HG02938 (cell line): ENCODE measurements around the gene GXYLT2.

Experiments
- ATAC-seq: cut with Tn5 transposase; IDR thresholded peaks from one replicate; pipeline ENCODE4 v1.9.1; 2021; ENCODE audit warnings: mild to moderate bottlenecking, moderate library complexity; ENCODE audit not compliant: unreplicated experiment

The GXYLT2 gene, protein sequence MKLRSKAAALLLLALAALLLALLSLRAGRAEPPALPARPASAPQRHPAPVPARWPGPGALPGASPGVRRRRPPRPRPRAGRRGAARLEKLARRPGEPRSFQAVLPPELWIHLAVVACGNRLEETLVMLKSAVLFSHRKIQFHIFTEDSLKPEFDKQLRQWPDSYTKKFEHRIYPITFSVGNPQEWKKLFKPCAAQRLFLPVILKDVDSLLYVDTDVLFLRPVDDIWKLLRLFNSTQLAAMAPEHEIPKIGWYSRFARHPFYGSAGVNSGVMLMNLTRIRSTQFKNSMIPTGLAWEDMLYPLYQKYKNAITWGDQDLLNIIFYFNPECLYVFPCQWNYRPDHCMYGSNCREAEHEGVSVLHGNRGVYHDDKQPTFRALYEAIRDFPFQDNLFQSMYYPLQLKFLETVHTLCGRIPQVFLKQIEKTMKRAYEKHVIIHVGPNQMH

DNA sequence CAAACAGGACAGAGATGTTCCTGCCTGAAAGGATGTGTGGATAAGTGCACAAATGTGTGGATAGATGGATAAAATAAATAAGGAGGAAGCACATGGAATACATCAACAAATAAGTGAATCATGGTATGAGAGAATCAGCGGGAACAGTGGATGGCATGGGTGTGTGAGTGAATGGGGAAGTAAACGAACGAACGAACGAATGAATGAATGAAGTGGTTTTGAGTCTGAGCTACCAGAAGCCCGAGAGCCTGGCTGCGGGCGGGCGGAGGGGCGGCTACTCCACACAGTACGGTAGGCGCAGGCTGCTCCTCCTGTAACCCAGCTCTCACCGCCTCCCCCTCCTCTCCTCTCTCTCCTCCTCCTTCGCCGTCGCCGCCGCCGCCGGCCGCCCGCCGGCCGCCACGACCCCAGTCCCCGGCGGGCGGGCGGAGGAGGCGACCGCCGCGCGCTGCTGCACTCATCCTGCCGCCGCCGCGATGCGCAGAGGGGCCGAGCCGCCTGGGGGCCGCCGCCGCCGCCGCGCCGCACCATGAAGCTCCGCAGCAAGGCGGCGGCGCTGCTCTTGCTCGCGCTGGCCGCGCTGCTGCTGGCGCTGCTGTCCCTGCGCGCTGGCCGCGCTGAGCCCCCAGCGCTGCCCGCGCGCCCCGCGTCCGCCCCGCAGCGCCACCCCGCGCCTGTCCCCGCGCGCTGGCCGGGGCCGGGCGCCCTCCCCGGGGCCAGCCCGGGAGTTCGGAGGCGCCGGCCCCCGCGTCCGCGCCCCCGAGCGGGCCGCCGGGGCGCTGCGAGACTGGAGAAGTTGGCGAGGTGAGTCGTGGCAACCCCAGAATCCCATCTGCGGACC is at the start of gene GXYLT2:
Gene GXYLT2 (plus strand): TSS at position 342 of the 841 bp plus-strand sequence. CDS start 188 bp downstream, at position 530.
- peak; percentile 54 for ATAC-seq

DNA sequence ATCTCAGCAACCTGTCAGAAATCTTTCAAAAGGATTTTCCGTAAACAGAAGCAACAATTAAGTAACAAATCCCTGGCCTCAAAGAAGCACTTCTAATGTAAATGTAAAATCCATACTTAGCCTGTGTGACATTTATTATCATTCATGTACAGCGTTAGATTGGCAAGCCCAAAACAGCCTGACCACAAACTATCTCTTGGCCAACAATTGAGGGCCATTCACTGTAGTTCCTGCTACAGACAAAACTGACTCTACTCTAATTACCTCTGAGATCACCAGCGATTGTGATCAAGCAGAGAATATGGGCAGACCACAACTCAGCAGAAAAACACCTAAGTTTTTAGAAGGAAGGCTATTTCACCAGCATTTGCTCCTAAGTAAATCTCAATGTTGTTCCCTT is 48.8 kb upstream of the GXYLT2 start:
- ATAC-seq: no peak

DNA sequence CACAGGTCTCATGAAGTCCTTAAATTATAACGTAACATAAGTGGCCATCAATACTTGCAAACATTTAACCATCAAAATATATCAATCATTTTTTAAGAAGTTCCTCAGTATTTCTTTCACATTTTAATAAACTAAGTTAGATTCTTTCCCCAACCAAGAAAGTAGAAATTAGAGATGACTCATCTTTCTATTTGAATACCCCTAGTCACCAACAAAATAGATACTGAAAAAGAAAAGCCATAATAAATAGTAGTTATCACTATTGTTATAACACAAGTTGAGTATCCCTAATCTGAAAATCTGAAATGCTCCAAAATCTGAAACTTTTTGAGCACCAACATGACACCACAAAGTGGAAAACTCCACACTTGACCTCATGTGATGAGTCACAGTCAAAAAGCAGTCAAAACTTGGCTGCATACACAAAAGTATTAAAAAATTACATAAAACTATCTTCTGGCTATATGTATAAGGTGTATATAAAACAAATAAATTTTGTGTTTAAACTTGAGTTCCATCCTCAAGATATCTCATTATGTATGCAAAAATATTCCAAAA is 43.3 kb upstream of the GXYLT2 start:
- ATAC-seq: peak; percentile 36

DNA sequence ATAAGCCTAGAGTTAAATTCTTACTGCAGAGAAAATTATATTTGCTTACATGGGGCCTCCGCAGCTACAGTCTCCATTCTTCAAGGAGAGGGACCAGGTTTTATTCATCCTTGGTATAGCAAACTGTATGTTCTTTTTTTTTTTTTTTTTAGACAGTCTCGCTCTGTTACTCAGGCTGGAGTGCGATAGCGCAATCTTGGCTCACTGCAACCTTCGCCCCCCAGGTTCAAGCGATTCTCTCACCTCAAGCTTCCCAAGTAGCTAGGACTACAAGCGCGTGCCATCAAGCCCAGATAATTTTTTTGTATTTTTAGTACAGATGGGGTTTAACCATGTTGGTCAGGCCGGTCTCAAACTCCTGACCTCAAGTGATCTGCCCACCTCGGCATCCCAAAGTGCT is 41.7 kb upstream of the GXYLT2 start:
- no peak for ATAC-seq

DNA sequence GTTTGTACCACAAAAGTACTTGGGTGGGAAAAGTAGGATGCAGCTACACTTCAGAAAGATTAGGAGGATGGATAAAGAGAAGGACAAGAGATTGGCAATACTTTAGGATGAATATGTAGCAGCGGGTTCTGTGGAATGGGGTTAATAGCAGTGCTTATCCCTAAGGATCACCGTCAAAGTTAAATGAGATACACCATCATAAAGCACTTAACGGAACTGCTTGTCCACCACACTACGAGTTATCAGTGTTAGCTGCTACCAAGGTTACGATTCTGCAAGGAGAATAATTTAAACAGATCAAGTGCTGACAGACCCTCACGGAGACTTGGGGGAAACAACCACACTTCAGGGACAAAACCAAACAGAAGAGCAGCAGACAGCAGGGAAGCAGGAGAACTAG is 40.6 kb upstream of the GXYLT2 start:
- ATAC-seq: no peak

DNA sequence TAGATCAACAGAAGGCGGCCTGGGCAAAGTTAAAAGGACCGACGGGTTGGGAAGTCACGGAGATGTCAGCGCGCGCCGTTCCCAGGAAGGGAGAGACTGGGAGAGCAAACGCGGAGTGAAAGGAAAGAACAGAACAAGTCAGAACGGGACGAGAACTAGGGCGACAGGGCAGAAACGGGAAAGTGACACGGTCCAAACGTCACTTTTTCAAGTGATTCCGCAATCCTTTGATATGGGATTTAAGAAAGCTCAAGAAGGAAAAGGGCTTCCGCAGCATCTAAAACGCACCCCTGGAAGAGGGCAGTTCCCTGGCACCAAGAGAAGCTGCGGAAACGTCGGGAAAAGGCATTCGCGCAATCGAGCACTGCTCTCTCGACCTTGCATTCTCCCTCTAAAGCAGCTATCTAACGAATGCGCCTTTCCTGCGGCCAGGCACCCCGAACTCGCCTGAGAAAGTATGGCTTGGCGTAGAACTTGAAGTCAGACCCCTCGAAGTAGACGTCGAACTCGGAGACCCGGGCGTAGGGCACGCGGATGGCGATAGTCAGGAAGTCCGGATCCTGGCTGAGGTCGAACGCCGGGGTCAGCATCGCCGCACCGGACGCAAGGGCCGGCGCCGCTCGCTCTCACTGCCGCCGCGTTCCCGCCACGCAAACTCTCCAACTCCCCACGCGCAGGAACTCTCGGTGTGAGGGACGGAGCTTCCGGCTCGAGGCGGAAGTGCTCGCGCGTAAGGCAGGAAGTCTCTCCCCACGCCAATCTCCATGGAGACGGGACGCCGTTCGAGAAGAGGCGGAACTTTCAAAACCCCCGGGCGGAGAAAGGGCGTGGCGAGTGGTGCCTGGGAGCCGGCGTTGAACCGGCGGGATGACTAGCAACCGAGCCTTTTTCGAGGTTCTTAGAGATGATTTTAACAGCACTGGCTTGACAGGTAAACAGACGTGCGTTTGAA is 39.8 kb upstream of the GXYLT2 start, which contains the start of gene SHQ1:
Gene SHQ1 (minus strand): TSS at position 695 of the 952 bp plus-strand sequence. CDS start 105 bp downstream, at position 590.
- peak; percentile 88 for ATAC-seq

DNA sequence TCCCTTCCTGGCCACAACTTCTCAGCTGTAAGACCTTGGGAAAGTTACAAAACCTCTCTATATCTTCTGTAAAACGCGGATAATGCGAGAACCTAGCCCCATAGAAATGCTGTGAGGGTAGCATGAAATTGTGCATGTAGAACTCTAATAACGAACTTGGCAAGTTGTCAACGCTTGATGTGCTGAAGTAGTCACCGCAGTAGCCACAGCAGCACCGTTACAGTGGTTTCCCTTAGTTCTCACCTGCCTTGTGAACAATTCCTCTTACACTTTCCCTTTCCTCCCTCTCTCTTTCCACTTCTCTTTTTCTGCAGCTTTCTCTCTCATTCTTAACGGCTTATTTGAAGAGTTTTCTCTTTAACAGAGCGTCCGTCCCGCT is 39.2 kb upstream of the GXYLT2 start:
- ATAC-seq: peak; percentile 39

DNA sequence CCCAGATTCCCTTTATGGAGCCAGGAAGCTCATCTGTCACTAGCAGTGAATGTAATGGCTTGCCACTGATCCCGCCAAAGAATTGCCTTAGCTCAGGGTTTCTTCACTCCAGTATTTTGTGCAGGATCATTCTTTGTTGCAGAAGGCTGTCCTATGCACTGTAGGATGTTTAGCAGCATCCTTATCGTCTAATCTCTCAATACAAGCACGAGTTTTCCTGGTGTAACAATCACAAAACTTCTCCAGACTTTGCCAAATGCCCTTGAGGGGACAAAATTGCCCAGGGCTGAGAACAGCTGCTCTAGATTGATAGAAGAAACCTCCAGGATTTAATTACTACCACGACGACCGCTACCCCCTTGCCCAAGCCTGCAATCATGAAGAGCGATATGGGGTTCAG is 32.8 kb upstream of the GXYLT2 start:
- ATAC-seq: no peak

DNA sequence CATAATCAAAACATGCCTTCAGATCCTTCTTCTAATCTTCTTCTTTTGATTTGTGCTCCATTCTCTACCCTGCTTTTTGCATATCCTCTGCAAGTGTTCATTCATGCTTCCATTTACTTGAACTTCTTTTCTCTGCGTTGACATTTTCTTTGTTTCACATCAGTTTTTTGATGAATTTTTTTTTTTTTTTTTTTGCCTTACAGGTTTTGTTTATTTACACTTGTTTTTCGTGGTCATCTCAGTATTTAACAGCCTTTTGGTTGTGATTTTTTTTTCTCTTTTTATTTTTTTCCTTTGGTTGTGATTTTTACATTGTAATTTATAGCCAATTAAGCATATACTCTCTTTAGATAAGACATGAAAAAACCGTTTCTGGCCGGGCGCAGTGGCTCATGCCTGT is 27.8 kb upstream of the GXYLT2 start:
- ATAC-seq: no peak

DNA sequence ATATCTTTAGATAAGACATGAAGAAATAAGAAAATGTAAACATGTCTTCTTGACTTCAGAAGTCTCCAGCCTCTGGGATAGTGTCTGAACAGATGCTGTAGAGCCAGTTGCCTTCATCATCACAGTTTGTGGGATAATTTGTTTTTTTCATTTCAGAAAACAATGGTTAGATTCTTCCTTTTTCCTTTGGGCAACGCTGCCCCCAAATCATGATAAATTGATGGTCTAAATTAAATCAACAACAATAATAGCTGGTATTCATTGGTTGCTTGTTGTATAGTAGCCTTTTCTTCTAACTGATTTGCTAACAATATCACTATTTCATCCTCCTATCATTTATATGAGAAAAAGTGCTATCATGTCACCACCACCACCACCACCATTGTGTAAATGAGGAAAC is 27.0 kb upstream of the GXYLT2 start:
- no peak for ATAC-seq

DNA sequence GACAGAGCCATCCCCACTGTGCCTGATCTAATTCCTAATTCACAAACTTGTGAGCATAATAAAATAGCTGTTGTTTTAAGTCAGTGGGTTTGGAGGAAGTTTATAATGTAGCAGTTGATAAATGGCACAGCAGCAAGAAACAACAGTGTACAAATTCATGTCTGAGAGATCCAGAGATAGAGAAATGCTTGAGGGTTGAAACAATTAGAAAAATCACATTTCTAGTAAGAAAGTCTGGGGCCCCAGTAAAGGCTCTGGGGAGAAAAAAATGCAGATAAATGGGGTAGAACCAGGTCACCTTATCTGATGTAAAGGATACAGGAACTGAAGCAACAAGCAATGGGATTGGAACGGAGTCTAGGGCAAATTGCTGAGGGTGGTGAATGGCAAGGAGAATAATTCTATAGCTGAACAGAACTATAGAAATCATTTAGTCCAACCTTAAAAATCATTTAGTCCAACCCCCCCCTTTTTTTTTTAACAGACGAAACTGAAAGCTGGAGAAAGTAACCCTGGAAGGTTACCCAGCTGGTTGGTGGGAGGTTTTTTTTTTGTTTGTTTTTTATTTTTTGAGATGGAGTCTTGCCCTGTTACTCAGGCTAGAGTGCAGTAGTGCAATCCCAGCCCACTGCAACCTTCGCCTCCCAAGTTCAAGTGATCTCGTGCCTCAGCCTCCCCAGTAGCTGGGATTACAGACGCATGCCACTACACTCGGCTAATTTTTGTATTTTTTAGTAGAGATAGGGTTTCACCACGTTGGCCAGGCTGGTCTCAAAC is 25.3 kb upstream of the GXYLT2 start:
- no peak for ATAC-seq

DNA sequence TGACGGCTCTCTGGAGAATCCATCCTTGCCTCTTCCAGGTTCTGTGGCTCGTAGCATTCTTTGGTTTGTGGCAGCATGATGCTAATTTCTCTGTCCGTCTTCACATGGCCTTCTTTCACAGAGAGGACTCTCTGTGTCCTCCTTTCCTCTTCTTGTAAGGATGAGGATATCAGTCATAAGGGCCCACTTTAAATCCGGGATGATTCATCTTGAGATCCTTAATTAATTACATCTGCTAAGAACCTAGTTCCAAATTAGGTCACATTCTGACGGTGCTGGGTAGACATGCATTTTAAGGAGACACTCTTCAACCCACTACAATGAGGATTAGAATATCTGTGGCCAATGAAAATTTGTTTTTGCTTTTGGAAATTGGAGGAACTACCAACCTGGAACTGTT is 15.7 kb upstream of the GXYLT2 start:
- ATAC-seq: no peak

DNA sequence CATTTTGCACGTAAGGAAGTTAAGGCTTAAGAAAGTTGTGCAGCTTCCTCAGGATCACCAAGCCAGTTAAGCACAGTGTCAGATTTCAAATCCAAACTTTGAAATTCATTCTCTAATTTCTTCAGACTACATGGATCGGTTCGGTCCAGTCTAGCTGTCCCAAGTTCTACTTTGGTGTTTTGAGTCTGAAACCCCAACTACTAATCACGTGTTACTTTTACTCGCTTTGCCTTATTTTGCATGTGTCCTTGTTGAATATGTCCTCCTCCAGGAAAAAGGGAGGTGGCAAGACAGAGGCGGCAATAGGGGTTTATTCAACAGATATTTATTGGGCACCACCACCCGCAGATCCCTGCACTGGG is 522 bp upstream of the GXYLT2 start:
- ATAC-seq: no peak

DNA sequence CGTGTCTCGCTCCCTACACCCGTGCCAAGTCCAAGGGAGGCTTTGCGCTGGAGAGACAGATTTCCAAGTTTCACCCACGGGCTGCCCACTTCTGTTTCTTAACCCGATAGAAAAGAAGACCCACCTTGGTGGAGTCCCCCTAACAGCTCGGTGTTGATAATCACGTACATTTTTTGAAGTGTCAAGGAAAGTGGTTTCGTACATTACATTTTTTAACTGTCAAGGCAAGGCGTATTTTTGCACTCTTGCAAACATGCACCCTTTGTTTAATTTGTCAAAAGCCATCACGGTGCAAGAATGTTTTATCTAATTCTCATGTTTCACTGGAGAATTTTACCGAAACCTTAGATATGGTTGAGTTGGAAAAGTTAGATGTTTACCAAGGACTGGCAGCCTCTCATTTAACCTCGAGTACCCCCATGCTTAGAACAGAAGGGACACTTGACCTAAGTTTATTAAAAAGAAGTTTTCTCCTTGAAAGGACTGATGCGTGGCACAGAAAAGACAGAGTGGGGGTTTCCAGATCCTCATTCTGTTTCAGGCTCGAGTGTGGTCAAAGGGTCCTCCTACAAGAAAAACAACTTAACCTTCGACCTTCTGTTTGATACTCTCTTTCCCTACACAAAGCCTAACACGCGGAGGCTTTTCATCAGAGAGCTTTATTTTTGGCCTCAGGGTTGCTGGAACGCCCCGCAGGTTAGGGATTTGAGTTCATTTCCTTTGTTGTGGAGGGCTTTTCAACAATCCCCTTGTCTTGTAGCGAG is 882 bp downstream of the GXYLT2 start:
- no peak for ATAC-seq

DNA sequence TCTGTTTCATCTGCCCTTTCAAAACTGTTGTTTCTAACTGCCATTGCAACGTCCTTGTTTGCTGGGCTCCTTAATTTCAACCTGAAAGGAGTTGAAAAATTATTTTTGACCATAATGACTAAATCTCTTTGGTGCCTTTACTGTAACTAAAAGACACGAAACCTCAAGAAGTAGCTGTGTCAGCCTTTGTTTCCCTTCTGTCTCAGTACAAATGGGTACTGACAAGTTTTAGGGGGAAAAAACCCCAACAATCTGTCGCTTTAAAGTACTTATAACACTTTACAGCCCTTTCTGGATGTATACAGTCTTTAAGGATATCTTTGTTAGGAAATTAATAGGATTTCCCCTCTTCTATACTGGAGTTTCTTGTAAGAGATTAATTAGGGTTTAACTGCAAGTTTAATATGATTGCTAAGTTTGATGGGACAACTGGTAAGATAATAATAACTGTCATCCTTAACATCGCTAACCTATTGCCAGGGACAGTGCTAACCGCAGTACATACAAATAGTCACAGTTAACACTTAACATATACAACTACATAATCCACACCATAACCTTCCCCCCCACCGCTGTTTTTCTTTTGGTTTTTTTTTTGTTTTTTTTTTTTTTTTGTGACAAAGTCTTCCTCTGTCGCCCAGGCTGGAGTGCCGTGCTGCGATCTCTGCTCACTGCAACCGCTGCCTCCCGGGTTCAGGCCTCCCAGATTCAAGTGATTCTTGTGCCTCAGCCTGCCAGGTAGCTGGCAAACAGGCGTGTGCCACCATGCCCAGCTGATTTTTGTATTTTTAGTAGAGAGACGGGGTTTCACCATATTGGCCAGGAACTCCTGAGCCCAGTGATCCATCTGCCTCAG is 1.7 kb downstream of the GXYLT2 start:
- ATAC-seq: no peak

DNA sequence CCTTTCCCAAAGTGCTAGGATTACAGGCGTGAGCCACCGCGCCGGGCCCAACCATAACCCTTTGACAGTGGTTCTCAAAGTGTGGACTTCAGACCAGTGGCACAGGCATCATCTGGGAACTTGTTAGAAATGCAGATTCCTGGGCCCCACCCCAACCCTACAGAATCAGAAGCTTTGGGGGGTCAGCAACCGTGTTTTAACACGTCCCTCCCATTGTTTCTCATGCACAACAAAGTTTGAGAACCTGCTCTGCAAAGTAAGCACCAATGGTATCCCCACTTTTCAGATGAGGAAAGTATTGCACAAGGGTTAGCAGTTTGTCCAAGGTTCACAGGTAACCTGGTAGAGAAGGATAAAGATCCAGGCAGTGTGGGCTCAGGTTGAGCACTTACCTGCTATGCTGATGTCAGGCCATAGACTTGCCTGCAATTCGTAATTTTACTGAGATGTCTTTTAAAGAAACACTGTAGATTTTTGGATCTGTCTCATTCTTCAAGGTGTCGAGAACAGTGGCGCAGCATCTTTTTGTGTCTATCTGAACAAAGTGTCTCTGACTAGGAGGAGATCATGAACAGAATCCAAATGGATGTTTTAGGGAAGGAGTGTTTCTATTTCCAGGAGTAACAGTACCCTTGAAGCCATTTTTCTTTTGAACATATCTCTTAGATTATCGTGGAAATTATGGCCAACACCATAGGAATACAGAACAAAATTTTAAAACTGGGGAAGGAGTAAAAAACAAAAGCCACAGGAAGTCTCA is 2.5 kb downstream of the GXYLT2 start:
- no peak for ATAC-seq

DNA sequence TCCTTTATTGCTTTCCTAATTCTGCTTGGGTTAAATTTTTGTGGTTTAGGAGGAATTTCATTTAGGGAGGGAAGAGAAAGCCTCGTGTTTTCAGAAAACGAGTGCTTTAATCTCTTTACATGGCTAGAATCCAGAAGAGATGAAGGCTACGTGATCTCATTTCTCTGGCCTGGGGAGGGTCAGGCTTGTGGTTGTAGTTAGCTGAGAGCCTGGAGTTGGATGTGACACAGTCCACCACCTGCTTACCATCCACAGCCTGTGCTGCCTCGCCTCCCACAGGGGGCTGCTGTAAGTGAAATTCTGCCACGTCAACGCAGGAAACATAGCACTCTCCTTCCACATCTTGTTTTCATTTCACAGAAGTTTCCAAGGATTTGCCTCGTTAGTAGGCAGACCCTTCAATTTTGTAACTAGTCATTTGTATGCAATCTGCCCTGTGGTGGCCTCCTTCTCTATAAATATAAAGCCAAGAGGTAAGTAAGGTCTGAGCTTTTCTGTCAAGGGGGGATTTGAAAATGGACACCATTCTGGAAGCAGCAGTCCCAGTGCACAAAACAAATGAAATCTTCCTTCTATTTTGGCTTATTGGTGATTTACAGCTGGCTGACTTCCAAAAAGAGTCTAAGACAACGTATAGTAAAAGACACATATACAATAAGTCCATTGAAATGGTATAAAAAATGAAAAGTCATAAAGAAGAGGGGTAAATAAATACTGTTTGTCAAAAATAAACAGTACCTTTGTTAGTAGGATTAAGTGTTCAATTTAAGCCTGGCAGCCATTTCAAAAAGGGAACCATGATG is 3.4 kb downstream of the GXYLT2 start:
- ATAC-seq: no peak
